Activated B cell treated with CpG ODN at 0.5 μM for 24 hours (primary cell): ENCODE data around the gene ST8SIA5. TPM values are rescaled to one million over a fixed set of nuclear protein-coding genes. Genes with fewer than 3 reads are reported as not detected.

ENCODE experiments used
- ATAC-seq: fragments of 200-7000 bp; cut with Tn5 transposase; one replicate; pipeline ENCODE4 v1.10.0; 2021; ENCODE audit warnings: low read depth, mild to moderate bottlenecking, moderate library complexity
- CTCF ChIA-PET: fragments of 350-600 bp; sonication (Branson Sonifier 250); formaldehyde crosslinking; loops from one replicate; lab custom pipeline; 2021; ENCODE audit warnings: antibody characterized with exemption; lab: Charles Lee
- POLR2A ChIA-PET: fragments of 350-600 bp; sonication (Branson Sonifier 250); formaldehyde crosslinking; loops from one replicate; lab custom pipeline; 2021; ENCODE audit warnings: antibody characterized with exemption; lab: Charles Lee
- DNase-seq: peaks from one replicate; pipeline ENCODE4 v3.0.0; 2022
- H3K27ac Mint-ChIP-seq: one replicate; pipeline ENCODE4 v1.8.0; 2020; ENCODE audit warnings: mixed read lengths
- H3K27me3 Mint-ChIP-seq: one replicate; pipeline ENCODE4 v1.8.0; 2021; ENCODE audit warnings: mixed read lengths
- H3K36me3 Mint-ChIP-seq: one replicate; pipeline ENCODE4 v1.8.0; 2021; ENCODE audit warnings: low read depth, mixed read lengths
- H3K4me1 Mint-ChIP-seq: one replicate; pipeline ENCODE4 v1.8.0; 2021; ENCODE audit warnings: mixed read lengths
- H3K4me3 Mint-ChIP-seq: one replicate; pipeline ENCODE4 v1.8.0; 2020; ENCODE audit warnings: mild to moderate bottlenecking, mixed read lengths
- H3K9me3 Mint-ChIP-seq: one replicate; pipeline ENCODE4 v1.8.0; 2020; ENCODE audit warnings: mixed read lengths
- intact Hi-C: fragments of 100-400 bp; cut with micrococcal nuclease; formaldehyde crosslinking; loops from one replicate; pipeline ENCODE4 v1.15.1; 2024
- total RNA-seq: library from RNA; stranded (reverse); gene quantifications from 2 replicates; pipeline ENCODE4 v1.2.3, GENCODE V29; 2022
- TF ChIP-seq, protein P1 (sequence below): fragments of 200-600 bp; IDR thresholded peaks from one replicate; pipeline ENCODE4 v1.8.0; 2022; ENCODE audit warnings: antibody characterized with exemption, mild to moderate bottlenecking

The ST8SIA5 gene
- total RNA-seq, 1 donor from 2014 or later, result not detected

GRCh38 chr18:46740046-46740445 lies 16.8 kb downstream of the ST8SIA5 start:
- Mint-ChIP-seq H3K4me3 (no peak overlapping the region), H3K36me3 (no peaks in the 10 kb centered on the region), H3K4me1 (no peaks in the 10 kb centered on the region), H3K9me3 (peaks cover 4% of the 10 kb centered on the region), H3K27ac (no peak overlapping the region), H3K27me3 (peaks cover 44% of the 10 kb centered on the region)
- TF ChIP-seq, protein P1, sequence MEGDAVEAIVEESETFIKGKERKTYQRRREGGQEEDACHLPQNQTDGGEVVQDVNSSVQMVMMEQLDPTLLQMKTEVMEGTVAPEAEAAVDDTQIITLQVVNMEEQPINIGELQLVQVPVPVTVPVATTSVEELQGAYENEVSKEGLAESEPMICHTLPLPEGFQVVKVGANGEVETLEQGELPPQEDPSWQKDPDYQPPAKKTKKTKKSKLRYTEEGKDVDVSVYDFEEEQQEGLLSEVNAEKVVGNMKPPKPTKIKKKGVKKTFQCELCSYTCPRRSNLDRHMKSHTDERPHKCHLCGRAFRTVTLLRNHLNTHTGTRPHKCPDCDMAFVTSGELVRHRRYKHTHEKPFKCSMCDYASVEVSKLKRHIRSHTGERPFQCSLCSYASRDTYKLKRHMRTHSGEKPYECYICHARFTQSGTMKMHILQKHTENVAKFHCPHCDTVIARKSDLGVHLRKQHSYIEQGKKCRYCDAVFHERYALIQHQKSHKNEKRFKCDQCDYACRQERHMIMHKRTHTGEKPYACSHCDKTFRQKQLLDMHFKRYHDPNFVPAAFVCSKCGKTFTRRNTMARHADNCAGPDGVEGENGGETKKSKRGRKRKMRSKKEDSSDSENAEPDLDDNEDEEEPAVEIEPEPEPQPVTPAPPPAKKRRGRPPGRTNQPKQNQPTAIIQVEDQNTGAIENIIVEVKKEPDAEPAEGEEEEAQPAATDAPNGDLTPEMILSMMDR, result no peak
- ChIA-PET POLR2A (no interaction called here), CTCF (no interaction called here)
- ATAC-seq (no peak), DNase-seq (no peak)
- intact Hi-C loops, result no loop called here

- Mint-ChIP-seq H3K4me3 (no peak overlapping the region), H3K9me3 (peaks cover 4% of the 10 kb centered on the region), H3K27me3 (peaks cover 32% of the 10 kb centered on the region), H3K36me3 (no peaks in the 10 kb centered on the region), H3K27ac (no peak overlapping the region), H3K4me1 (no peaks in the 10 kb centered on the region)
- intact Hi-C loops, result no loop called here
- ChIA-PET POLR2A (no interaction called here), CTCF (no interaction called here)
- ATAC-seq (no peak), DNase-seq (no peak)
- TF ChIP-seq, protein P1, result no peak
Observed at GRCh38 chr18:46738491-46738890, 18.4 kb downstream of the ST8SIA5 start.

DNA sequence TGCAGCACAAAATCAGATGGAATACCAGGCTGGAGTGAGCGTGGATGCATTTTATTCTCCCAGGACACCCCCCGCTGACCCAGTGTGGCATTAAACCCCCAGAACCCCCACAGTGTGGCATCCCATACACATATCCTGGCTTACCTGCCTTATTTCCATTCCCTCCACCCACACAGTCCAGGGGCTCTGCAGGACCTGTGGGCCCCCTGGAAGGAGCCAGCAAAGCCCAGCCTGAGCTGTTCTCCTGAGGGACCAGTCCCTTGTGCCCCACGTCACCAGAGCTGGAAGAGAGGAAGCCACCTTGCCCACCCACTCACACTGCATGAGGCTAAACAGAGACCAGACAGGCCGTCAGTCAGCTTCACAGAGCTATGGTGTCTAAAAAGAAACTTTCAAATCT lies 20.1 kb downstream of the ST8SIA5 start:
- Mint-ChIP-seq H3K9me3 (peaks cover 4% of the 10 kb centered on the region), H3K27ac (no peak overlapping the region), H3K36me3 (no peaks in the 10 kb centered on the region), H3K4me3 (no peak overlapping the region), H3K4me1 (no peaks in the 10 kb centered on the region), H3K27me3 (peaks cover 25% of the 10 kb centered on the region)
- POLR2A ChIA-PET, result no interaction called here
- CTCF ChIA-PET, result no interaction called here
- DNase-seq, result no peak
- ATAC-seq, result no peak
- intact Hi-C loops, result no loop called here
- TF ChIP-seq, protein P1, result no peak

DNA sequence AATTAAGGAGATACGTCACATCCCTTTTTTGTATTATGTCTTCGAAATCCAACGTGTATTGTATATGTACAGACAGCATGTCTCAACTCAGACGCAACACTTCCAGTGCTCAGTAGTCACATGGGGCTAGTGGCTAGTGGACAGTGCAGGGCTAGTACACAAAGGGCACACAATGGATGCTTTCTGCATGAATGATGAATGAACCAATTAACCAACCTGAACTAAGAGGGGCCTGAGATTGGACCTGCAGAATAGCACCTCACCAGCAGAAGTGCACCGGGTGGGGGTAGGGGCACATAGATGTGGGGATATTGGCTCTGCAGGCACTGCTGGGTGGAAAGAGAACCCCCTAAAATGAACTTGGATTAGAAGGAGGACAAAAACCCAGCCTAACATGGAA lies 20.7 kb downstream of the ST8SIA5 start:
- ChIA-PET CTCF (no interaction called here), POLR2A (no interaction called here)
- H3K27me3 Mint-ChIP-seq, result peaks cover 23% of the 10 kb centered on the region
- no peak for ATAC-seq
- intact Hi-C loops, result no loop called here
- peaks cover 4% of the 10 kb centered on the region for H3K9me3 Mint-ChIP-seq
- no peaks in the 10 kb centered on the region for H3K4me1 Mint-ChIP-seq
- no peak for DNase-seq
- TF ChIP-seq, protein P1, result no peak
- H3K4me3 Mint-ChIP-seq, result no peak overlapping the region
- H3K36me3 Mint-ChIP-seq, result no peaks in the 10 kb centered on the region
- no peak overlapping the region for H3K27ac Mint-ChIP-seq

GRCh38 chr18:46734981-46735380 lies 21.9 kb downstream of the ST8SIA5 start:
- ChIA-PET CTCF (no interaction called here), POLR2A (no interaction called here)
- Mint-ChIP-seq H3K4me3 (no peak overlapping the region), H3K4me1 (no peaks in the 10 kb centered on the region), H3K27ac (no peak overlapping the region), H3K9me3 (peaks cover 2% of the 10 kb centered on the region), H3K36me3 (no peaks in the 10 kb centered on the region), H3K27me3 (peaks cover 21% of the 10 kb centered on the region)
- DNase-seq (no peak), ATAC-seq (no peak)
- TF ChIP-seq, protein P1, result no peak
- intact Hi-C loops, result no loop called here
